ENCODE measurements around the gene TDRD3. TPM values are rescaled to one million over a fixed set of nuclear protein-coding genes. Genes with fewer than 3 reads are reported as not detected.

TDRD3 gene
- total and polyA plus RNA-seq, 2 donors (not counting 1 experiment from before 2014, with no cell fraction given): 10.5 to 18.8 TPM

- Histone ChIP-seq H3K79me2 (ENCODE audit: control insufficient read depth, insufficient read depth, low read length) (no peaks in the 10 kb centered on the region), H2AFZ (ENCODE audit: low read length) (no peak overlapping the region), H3K9ac (ENCODE audit: insufficient read depth, low read length) (no peak overlapping the region), H3K4me1 (ENCODE audit: control insufficient read depth, extremely low read depth, insufficient read depth, low read length) (no peaks in the 10 kb centered on the region), H4K20me1 (ENCODE audit: control insufficient read depth, extremely low read depth, insufficient read depth, low read length) (no peaks in the 10 kb centered on the region), H3K36me3 (ENCODE audit: control insufficient read depth, insufficient read depth, low read length) (no peaks in the 10 kb centered on the region), H3K27ac (ENCODE audit: insufficient read depth, low read length) (no peak overlapping the region), H3K27me3 (ENCODE audit: control insufficient read depth, insufficient read depth, low read length) (no peaks in the 10 kb centered on the region), H3K4me2 (ENCODE audit: extremely low read depth, insufficient read depth, low read length) (no peak overlapping the region), H3K4me3 (replicated peaks in 1 of 4; ENCODE audit: control extremely low read depth in 1 of 4, insufficient read depth in 1 of 4, low read depth in 3 of 4, low read length in 4 of 4) (no peak overlapping the region), H3K9me3 (ENCODE audit: control insufficient read depth, insufficient read depth, low read depth, low read length) (no peaks in the 10 kb centered on the region)
- DNase-seq (ENCODE audit: low read depth in 2 of 2): peak in 1 of 2 donors; percentile 26
- TF ChIP-seq EZH2 (IDR thresholded peaks at IDR 0.05; ENCODE audit: low read length, missing control alignments): no peak
- no peak for TF ChIP-seq CTCF (conservative IDR thresholded peaks at IDR 0.05 in 1 of 2, IDR thresholded peaks at IDR 0.05 in 1 of 2; ENCODE audit: low read depth in 1 of 2, low read length in 2 of 2)
Observed at GRCh38 chr13:60433505-60433904, 36.5 kb downstream of the TDRD3 start.

GRCh38 chr13:60435762-60436374, 38.8 kb downstream of the TDRD3 start:
- no peaks in the 10 kb centered on the region for H3K79me2 ChIP-seq (ENCODE audit: control insufficient read depth, insufficient read depth, low read length)
- no peaks in the 10 kb centered on the region for H4K20me1 ChIP-seq (ENCODE audit: control insufficient read depth, extremely low read depth, insufficient read depth, low read length)
- no peak overlapping the region for H2AFZ ChIP-seq (ENCODE audit: low read length)
- H3K36me3 ChIP-seq (ENCODE audit: control insufficient read depth, insufficient read depth, low read length): no peaks in the 10 kb centered on the region
- H3K4me2 ChIP-seq (ENCODE audit: extremely low read depth, insufficient read depth, low read length): no peak overlapping the region
- no peaks in the 10 kb centered on the region for H3K4me1 ChIP-seq (ENCODE audit: control insufficient read depth, extremely low read depth, insufficient read depth, low read length)
- no peaks in the 10 kb centered on the region for H3K27me3 ChIP-seq (ENCODE audit: control insufficient read depth, insufficient read depth, low read length)
- no peak overlapping the region for H3K9ac ChIP-seq (ENCODE audit: insufficient read depth, low read length)
- no peak overlapping the region for H3K4me3 ChIP-seq (replicated peaks in 1 of 4; ENCODE audit: control extremely low read depth in 1 of 4, insufficient read depth in 1 of 4, low read depth in 3 of 4, low read length in 4 of 4)
- no peaks in the 10 kb centered on the region for H3K9me3 ChIP-seq (ENCODE audit: control insufficient read depth, insufficient read depth, low read depth, low read length)
- DNase-seq (ENCODE audit: low read depth in 2 of 2): no peak
- H3K27ac ChIP-seq (ENCODE audit: insufficient read depth, low read length): no peak overlapping the region
- no peak for TF ChIP-seq CTCF (conservative IDR thresholded peaks at IDR 0.05 in 1 of 2, IDR thresholded peaks at IDR 0.05 in 1 of 2; ENCODE audit: low read depth in 1 of 2, low read length in 2 of 2)
- no peak for TF ChIP-seq EZH2 (IDR thresholded peaks at IDR 0.05; ENCODE audit: low read length, missing control alignments)

GRCh38 chr13:60439201-60439600, 42.2 kb downstream of the TDRD3 start:
- Histone ChIP-seq H3K36me3 (ENCODE audit: control insufficient read depth, insufficient read depth, low read length) (no peaks in the 10 kb centered on the region), H3K4me2 (ENCODE audit: extremely low read depth, insufficient read depth, low read length) (no peak overlapping the region), H4K20me1 (ENCODE audit: control insufficient read depth, extremely low read depth, insufficient read depth, low read length) (no peaks in the 10 kb centered on the region), H3K27ac (ENCODE audit: insufficient read depth, low read length) (no peak overlapping the region), H3K27me3 (ENCODE audit: control insufficient read depth, insufficient read depth, low read length) (no peaks in the 10 kb centered on the region), H3K79me2 (ENCODE audit: control insufficient read depth, insufficient read depth, low read length) (no peaks in the 10 kb centered on the region), H2AFZ (ENCODE audit: low read length) (no peak overlapping the region), H3K4me1 (ENCODE audit: control insufficient read depth, extremely low read depth, insufficient read depth, low read length) (no peaks in the 10 kb centered on the region), H3K9ac (ENCODE audit: insufficient read depth, low read length) (no peak overlapping the region), H3K9me3 (ENCODE audit: control insufficient read depth, insufficient read depth, low read depth, low read length) (no peaks in the 10 kb centered on the region), H3K4me3 (replicated peaks in 1 of 4; ENCODE audit: control extremely low read depth in 1 of 4, insufficient read depth in 1 of 4, low read depth in 3 of 4, low read length in 4 of 4) (no peak overlapping the region)
- TF ChIP-seq EZH2 (IDR thresholded peaks at IDR 0.05; ENCODE audit: low read length, missing control alignments): no peak
- no peak for TF ChIP-seq CTCF (conservative IDR thresholded peaks at IDR 0.05 in 1 of 2, IDR thresholded peaks at IDR 0.05 in 1 of 2; ENCODE audit: low read depth in 1 of 2, low read length in 2 of 2)
- no peak for DNase-seq (ENCODE audit: low read depth in 2 of 2)

Measured in fibroblast of lung (primary cell).